Activated CD8-positive, alpha-beta memory T cell treated with anti-CD3 and anti-CD28 coated beads, Interleukin-2, amount 50 U/mL, for 4 hours (primary cell): Measurements from ENCODE around the gene CDC26.
"Not testable (repeated sequence)": the region's sequence is repeated elsewhere in the genome, so short reads cannot be mapped to it uniquely, and the experiment has no call there.

Source experiments
- DNase-seq: peaks from one replicate; pipeline ENCODE4 v3.0.0-alpha.2; 2020

CDC26 gene

DNA sequence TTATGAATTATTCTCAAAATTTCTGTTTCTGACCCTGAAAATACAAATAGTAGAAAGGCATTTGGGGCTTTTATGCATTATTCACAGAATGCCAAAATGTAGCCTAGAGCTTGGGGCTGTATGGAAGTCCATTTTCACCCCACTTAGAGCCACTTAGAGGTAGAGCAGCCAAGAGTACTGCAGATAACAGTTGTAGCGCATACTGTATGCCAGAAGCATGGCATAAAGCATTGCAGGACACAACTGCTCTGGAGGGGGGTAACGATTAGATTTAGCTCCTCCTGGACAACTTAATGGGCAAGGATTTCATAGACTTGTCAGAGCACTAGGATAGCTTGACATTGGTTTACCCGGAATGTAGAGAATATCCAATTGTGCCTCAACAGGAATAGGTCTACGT lies 38.3 kb downstream of the CDC26 start:
- no peak for DNase-seq

DNA sequence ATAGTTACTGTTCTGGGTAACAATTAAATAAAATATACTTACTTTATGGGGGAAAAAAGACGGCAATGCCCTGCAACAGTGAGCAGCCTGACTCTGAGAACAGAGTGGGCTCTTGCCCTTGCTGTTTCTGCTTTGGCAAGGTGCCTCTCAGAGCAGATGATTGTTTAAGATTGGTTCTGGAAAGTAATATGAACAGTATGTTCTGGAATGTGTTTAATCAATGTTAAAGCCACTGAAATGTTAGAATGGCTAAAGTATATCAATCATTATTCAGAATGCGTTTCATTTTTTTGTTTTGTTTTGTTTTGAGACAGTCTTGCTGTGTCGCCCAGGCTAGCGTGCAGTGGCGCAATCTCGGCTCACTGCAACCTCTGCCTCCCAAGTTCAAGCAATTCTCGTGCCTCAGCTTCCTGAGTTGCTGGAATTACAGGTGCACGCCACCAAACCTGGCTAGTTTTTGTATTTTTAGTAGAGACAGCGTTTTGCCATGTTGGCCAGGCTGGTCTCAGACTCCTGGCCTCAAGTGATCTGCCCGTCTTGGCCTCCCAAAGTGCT lies 39.6 kb downstream of the CDC26 start:
- DNase-seq: not testable (repeated sequence)

- DNase-seq: no peak
These were observed 43.7 kb downstream of the CDC26 start for GRCh38 chr9:113231701-113232100.

DNA sequence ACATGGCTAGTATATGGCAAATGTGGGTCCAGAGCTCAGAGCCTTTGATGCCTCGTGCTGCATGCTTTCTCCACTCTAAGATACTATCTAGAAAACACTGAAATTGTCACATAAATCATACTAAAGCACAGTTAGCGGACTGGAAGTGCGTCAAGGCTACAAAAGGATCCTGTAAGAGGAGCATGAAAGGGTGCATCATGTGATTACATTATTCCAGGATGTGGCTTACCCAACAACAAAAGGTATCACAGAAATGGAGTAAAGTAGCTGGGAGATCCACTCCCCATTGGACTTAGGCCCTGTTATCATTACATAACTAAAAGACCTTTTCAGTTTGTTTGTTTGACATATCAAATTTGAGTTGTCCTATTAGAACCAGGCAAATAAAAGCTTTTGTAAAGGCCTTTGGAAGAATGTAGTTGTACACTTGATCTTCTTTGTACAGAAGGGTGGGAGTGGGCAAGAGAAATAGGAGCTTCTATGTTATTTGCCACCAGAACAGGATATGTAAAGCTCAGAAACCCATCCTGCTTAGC lies 47.2 kb downstream of the CDC26 start:
- DNase-seq: no peak

DNA sequence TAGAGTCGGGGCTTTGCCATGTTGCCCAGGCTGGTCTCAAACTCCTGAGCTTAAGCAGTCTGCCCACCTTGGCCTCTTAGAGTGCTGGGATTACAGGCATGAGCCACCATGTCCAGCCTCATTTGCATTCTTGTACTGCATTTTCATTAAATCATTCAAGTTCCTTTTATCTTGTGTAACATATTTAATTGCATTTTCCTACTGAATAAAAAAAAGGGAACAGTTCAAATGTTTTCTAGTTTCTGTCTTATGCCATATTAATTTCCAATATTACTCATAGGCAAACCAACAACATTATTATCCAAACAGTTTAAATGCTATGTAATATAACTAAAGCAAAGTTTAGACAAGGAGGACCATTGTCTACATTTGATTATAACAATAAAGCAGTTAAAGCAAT lies 47.9 kb downstream of the CDC26 start:
- no peak for DNase-seq

- DNase-seq: no peak
These were observed 51.4 kb downstream of the CDC26 start for GRCh38 chr9:113223963-113224362.

GRCh38 chr9:113222482-113222841 lies 52.9 kb downstream of the CDC26 start:
- DNase-seq: no peak

DNA sequence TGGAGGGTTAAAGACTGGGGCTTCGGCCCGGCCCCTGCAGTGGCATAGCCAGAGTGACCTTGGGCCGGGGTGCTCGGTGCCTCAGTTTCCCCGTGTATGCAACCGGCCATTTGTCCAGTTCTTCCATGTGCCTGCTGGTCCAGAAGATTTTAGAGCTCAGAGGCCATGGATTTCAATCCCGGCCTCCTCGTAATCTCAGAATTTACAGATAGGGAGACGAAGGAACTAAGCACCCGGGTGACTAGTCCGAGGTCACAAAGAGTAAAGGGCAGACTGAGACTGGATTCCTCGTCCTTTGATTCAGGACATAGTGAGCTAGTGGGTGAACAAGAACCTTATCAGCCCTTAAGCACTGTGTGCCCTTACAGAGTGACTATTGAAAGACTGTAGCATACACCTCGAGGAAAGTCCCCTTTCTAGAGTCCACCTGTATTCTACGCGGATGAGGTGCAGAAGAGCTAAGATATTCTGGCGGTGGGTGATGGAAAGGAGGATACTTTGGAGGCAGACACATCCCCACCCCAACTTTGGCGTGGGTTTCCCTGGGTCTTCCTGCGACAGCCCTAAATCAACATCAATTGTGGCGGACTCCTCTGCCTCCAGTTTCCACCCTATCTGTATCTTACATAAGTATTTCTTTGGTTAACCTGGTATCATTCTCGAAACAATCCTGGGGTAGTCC lies 53.4 kb downstream of the CDC26 start:
- no peak for DNase-seq

- peak; percentile 97 for DNase-seq
These were observed 54.2 kb downstream of the CDC26 start, which contains the start of the genes FKBP15 and SLC31A1 for GRCh38 chr9:113221003-113221799. TSS of gene FKBP15 (minus strand) at chr9:113221277. CDS start at chr9:113221243, 34 bp downstream. TSS of gene SLC31A1 (plus strand) at chr9:113221544. CDS start at chr9:113256149, 34,605 bp downstream.

DNA sequence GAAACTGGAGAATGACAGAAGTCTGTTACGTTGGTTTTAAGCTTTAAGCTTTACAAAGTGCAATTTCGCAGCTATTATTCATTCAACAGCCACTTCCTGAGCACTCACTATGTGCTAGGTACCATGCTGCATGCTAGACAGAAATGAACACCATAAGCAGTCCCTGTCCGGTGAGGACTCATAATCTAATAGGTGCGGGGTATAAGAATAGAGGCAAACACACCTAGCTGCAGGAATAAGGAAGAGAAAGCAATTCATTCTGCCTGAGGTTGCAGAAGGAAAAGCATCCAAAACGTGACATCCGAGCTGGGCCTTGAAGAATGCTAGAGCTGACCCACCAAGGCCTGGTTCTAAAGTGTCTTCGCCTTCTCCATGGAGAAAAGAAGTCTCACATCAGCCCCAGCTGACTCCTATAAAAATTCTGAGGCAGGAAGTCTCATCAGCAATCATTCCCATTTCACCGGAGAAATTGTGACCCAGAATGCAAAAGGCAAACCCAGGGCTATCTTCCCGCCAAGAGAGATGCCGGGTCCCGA lies 54.8 kb downstream of the CDC26 start:
- DNase-seq: no peak

GRCh38 chr9:113219969-113220368 lies 55.4 kb downstream of the CDC26 start:
- DNase-seq: no peak

- DNase-seq: no peak
These were observed 56.0 kb downstream of the CDC26 start for GRCh38 chr9:113219186-113219936.
